PC-3 (cell line): ENCODE results near the gene TMEM62. TPM values are rescaled to one million over a fixed set of nuclear protein-coding genes. Genes with fewer than 3 reads are reported as not detected.

Source experiments
- ATAC-seq: fragments of 200-7000 bp; cut with Tn5 transposase; 2 replicates; pipeline ENCODE4 v1.9.1; 2020; ENCODE audit warnings: mild to moderate bottlenecking, moderate library complexity
- BruUV-seq: library from RNA; stranded (reverse); fragments of 400-500 nt; replicated peaks from 2 replicates; lab custom pipeline; 2021; lab: Mats Ljungman, UMichigan
- CTCF ChIA-PET: fragments of 300-600 bp; sonication (Branson Sonifier 250); formaldehyde crosslinking; loops from one replicate; lab custom pipeline; 2022; ENCODE audit warnings: antibody characterized with exemption; lab: Charles Lee
- POLR2A ChIA-PET: fragments of 300-600 bp; sonication (Branson Sonifier 250); formaldehyde crosslinking; loops from one replicate; lab custom pipeline; 2022; ENCODE audit warnings: antibody characterized with exemption; ENCODE audit not compliant: unreplicated experiment; lab: Charles Lee
- DNase-seq: peaks from one replicate; pipeline ENCODE4 v3.0.0-alpha.2; 2015
- H2AFZ ChIP-seq: fragments of 300-600 bp; sonication (generic); 2 replicates; pipeline ENCODE4 v1.6.0; 2016; ENCODE audit warnings: antibody characterized with exemption, low read length
- H3F3A ChIP-seq: fragments of 300-600 bp; sonication (generic); one replicate; pipeline ENCODE4 v1.6.0; 2017; ENCODE audit warnings: antibody characterized with exemption, low read length, control low read depth, mild to moderate bottlenecking; ENCODE audit not compliant: unreplicated experiment
- H3K27ac ChIP-seq: fragments of 300-600 bp; sonication (generic); 2 replicates; pipeline ENCODE4 v1.5.1; 2016; ENCODE audit warnings: mild to moderate bottlenecking, low read length
- H3K27me3 ChIP-seq: fragments of 300-600 bp; sonication (generic); 2 replicates; pipeline ENCODE4 v1.6.1; 2016; ENCODE audit warnings: low read length, mixed read lengths
- H3K36me3 ChIP-seq: fragments of 300-600 bp; sonication (generic); 2 replicates; pipeline ENCODE4 v1.6.1; 2016; ENCODE audit warnings: low read depth, mixed run types, low read length, mixed read lengths
- H3K4me1 ChIP-seq: fragments of 300-600 bp; sonication (generic); 2 replicates; pipeline ENCODE4 v1.5.1; 2016; ENCODE audit warnings: low read length; ENCODE audit not compliant: insufficient read depth
- H3K4me2 ChIP-seq: fragments of 300-600 bp; sonication (generic); 2 replicates; pipeline ENCODE4 v1.6.0; 2016; ENCODE audit warnings: low read length
- H3K4me3 ChIP-seq: fragments of 300-600 bp; sonication (generic); 2 replicates; pipeline ENCODE4 v1.5.1; 2016; ENCODE audit warnings: mild to moderate bottlenecking, low read length, mixed read lengths
- H3K79me2 ChIP-seq: fragments of 300-600 bp; sonication (generic); 2 replicates; pipeline ENCODE4 v1.6.1; 2017; ENCODE audit warnings: low read length, mixed read lengths
- H3K9ac ChIP-seq: fragments of 300-600 bp; sonication (generic); 2 replicates; pipeline ENCODE4 v1.6.0; 2016; ENCODE audit warnings: mild to moderate bottlenecking, low read length
- H3K9me2 ChIP-seq: fragments of 300-600 bp; sonication (generic); replicated peaks from 2 replicates; pipeline ENCODE4 v1.6.1; 2016; ENCODE audit warnings: mixed run types, low read length, mixed read lengths
- H3K9me3 ChIP-seq: fragments of 300-600 bp; sonication (generic); 2 replicates; pipeline ENCODE4 v1.6.1; 2016; ENCODE audit warnings: low read length, mixed read lengths
- H4K20me1 ChIP-seq: fragments of 300-600 bp; sonication (generic); 2 replicates; pipeline ENCODE4 v1.6.1; 2016; ENCODE audit warnings: low read length, mixed read lengths
- EZH2 ChIP-seq: fragments of 300-600 bp; sonication (generic); IDR thresholded peaks from one replicate; pipeline ENCODE4 v1.6.1; 2017; ENCODE audit warnings: antibody characterized with exemption, mild to moderate bottlenecking, low read length; ENCODE audit not compliant: unreplicated experiment
- EZH2phosphoT487 ChIP-seq: fragments of 300-600 bp; sonication (generic); IDR thresholded peaks from 2 replicates; pipeline ENCODE4 v1.6.1; 2018; ENCODE audit warnings: mild to moderate bottlenecking, antibody characterized with exemption, low read length, borderline replicate concordance
- intact Hi-C: fragments of 100-400 bp; cut with micrococcal nuclease; formaldehyde crosslinking; loops from 2 replicates; pipeline ENCODE4 v1.9.0; 2023
- total RNA-seq: library from RNA; depleted of rRNA; stranded (reverse); fragments of >200 nt; gene quantifications from 2 replicates; pipeline ENCODE4 v1.2.3, GENCODE V29; 2014
- TF ChIP-seq, protein P1 (sequence below): fragments of 300-600 bp; sonication (generic); conservative IDR thresholded peaks from 2 replicates; pipeline ENCODE4 v1.5.1; 2017; ENCODE audit warnings: antibody characterized with exemption, low read depth, mild to moderate bottlenecking, low read length

The TMEM62 gene
- total RNA-seq, 1 experiment from 2014 or later = 19.6 TPM

DNA sequence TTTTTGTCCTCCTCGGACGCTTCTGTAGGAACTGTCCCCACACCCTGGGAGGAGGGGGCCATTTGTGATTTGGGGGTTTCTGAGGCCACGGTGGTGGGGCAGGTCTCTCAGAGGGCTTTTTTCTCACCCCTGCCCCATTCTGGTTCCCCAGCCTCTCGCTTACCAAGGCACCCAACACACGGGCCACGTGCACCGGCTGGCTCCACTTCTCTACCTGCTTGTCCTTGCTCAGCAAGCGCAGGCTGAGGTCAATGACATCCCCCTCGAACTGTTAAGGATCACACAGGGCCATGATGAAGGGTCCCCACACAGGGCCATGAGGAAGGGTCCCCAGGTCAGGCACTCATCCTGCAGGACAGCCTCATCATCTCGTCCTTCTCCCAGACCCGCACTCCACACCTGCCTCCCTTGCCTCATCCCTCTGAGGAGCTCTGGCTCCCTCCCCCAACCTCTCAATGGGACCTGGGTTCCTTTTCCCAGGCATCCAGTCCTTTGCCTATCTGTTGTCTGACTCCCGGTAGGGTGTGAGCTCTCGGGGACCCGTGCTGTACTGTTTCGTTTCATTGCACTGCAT is 76.9 kb downstream of the TMEM62 start:
- H3K4me1 ChIP-seq = no peaks in the 10 kb centered on the region
- DNase-seq = no peak
- H3K36me3 ChIP-seq = no peaks in the 10 kb centered on the region
- no peak overlapping the region for H2AFZ ChIP-seq
- ChIA-PET POLR2A (no interaction called here), CTCF (no interaction called here)
- no peaks in the 10 kb centered on the region for H3K79me2 ChIP-seq
- TF ChIP-seq EZH2phosphoT487 (no peak), EZH2 (no peak)
- TF ChIP-seq, protein P1, sequence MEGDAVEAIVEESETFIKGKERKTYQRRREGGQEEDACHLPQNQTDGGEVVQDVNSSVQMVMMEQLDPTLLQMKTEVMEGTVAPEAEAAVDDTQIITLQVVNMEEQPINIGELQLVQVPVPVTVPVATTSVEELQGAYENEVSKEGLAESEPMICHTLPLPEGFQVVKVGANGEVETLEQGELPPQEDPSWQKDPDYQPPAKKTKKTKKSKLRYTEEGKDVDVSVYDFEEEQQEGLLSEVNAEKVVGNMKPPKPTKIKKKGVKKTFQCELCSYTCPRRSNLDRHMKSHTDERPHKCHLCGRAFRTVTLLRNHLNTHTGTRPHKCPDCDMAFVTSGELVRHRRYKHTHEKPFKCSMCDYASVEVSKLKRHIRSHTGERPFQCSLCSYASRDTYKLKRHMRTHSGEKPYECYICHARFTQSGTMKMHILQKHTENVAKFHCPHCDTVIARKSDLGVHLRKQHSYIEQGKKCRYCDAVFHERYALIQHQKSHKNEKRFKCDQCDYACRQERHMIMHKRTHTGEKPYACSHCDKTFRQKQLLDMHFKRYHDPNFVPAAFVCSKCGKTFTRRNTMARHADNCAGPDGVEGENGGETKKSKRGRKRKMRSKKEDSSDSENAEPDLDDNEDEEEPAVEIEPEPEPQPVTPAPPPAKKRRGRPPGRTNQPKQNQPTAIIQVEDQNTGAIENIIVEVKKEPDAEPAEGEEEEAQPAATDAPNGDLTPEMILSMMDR = no peak
- no peak overlapping the region for H3K9ac ChIP-seq
- no peaks in the 10 kb centered on the region for H4K20me1 ChIP-seq
- no peaks in the 10 kb centered on the region for H3K27me3 ChIP-seq
- H3K9me3 ChIP-seq = no peaks in the 10 kb centered on the region
- no peak overlapping the region for H3K27ac ChIP-seq
- ATAC-seq = no peak
- no peak overlapping the region for H3K4me3 ChIP-seq
- intact Hi-C loops = no loop called here
- BruUV-seq = no TSS peak
- no peaks in the 10 kb centered on the region for H3K9me2 ChIP-seq
- no peak overlapping the region for H3K4me2 ChIP-seq
- H3F3A ChIP-seq = no peaks in the 10 kb centered on the region

DNA sequence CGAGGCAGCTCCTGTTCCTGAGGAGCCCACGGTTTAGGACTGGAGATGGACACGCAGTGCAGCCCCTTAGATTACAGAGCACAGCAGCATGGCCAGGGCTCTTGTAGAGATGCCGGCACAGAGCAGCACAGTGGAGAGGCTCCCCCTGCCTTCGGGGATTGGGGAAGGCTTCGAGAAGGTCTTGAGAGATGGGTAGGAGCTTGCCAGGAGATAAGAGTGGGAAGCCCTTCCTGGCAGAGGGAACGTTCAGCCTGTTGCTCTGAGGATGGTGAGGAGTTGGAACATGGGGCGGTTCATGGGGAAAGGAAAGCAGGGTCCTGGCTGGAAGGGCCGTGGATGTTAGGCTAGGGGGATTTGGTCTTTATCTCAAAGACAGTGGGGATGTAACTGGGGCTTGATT is 77.4 kb downstream of the TMEM62 start:
- H3K79me2 ChIP-seq = no peaks in the 10 kb centered on the region
- no peak overlapping the region for H3K4me2 ChIP-seq
- H3K27me3 ChIP-seq = no peaks in the 10 kb centered on the region
- no peaks in the 10 kb centered on the region for H3K36me3 ChIP-seq
- H3K27ac ChIP-seq = no peak overlapping the region
- no peaks in the 10 kb centered on the region for H3K9me3 ChIP-seq
- H3K4me1 ChIP-seq = no peaks in the 10 kb centered on the region
- ChIA-PET POLR2A (no interaction called here), CTCF (no interaction called here)
- no peak overlapping the region for H2AFZ ChIP-seq
- no peak for ATAC-seq
- no peaks in the 10 kb centered on the region for H3F3A ChIP-seq
- no peak overlapping the region for H3K9ac ChIP-seq
- BruUV-seq = no TSS peak
- TF ChIP-seq, protein P1 = no peak
- TF ChIP-seq EZH2phosphoT487 (no peak), EZH2 (no peak)
- intact Hi-C loops = no loop called here
- no peak overlapping the region for H3K4me3 ChIP-seq
- DNase-seq = no peak
- H3K9me2 ChIP-seq = no peaks in the 10 kb centered on the region
- no peaks in the 10 kb centered on the region for H4K20me1 ChIP-seq

GRCh38 chr15:43211224-43211735 is 77.9 kb downstream of the TMEM62 start:
- Histone ChIP-seq H3K9ac (no peak overlapping the region), H3K79me2 (no peaks in the 10 kb centered on the region), H3K27me3 (no peaks in the 10 kb centered on the region), H3F3A (no peaks in the 10 kb centered on the region), H4K20me1 (no peaks in the 10 kb centered on the region), H2AFZ (no peak overlapping the region), H3K36me3 (no peaks in the 10 kb centered on the region), H3K9me3 (no peaks in the 10 kb centered on the region), H3K4me1 (peaks cover 3% of the 10 kb centered on the region; the same call in 1 of the 2 replicates), H3K27ac (no peak overlapping the region), H3K4me2 (no peak overlapping the region), H3K4me3 (no peak overlapping the region), H3K9me2 (no peaks in the 10 kb centered on the region)
- POLR2A ChIA-PET = no interaction called here
- CTCF ChIA-PET = no interaction called here
- intact Hi-C loops = no loop called here
- no TSS peak for BruUV-seq
- ATAC-seq (no peak), DNase-seq (no peak)
- TF ChIP-seq, protein P1 = no peak
- no peak for TF ChIP-seq EZH2phosphoT487
- no peak for TF ChIP-seq EZH2
